Ishikawa (cell line): ENCODE data around the gene ZNF225.

Experiments used
- CEBPB ChIP-seq: IDR thresholded peaks from 2 replicates; pipeline ENCODE4 v1.6.1; 2012
- CREB1 ChIP-seq: IDR thresholded peaks from 2 replicates; pipeline ENCODE4 v1.6.1; 2012; ENCODE audit warnings: low read depth
- EGR1 ChIP-seq: IDR thresholded peaks from 2 replicates; pipeline ENCODE4 v1.6.1; 2012
- EP300 ChIP-seq: IDR thresholded peaks from 2 replicates; pipeline ENCODE4 v1.6.1; 2012; ENCODE audit warnings: borderline replicate concordance
- MAX ChIP-seq: IDR thresholded peaks from 2 replicates; pipeline ENCODE4 v1.6.1; 2012
- NFIC ChIP-seq: IDR thresholded peaks from 2 replicates; pipeline ENCODE4 v1.6.1; 2012
- RAD21 ChIP-seq: IDR thresholded peaks from 2 replicates; pipeline ENCODE4 v1.6.1; 2012; ENCODE audit warnings: low read depth
- TAF1 ChIP-seq: IDR thresholded peaks from 2 replicates; pipeline ENCODE4 v1.6.1; 2012; ENCODE audit warnings: low read depth, mild to moderate bottlenecking
- TEAD4 ChIP-seq: IDR thresholded peaks from 2 replicates; pipeline ENCODE4 v1.6.1; 2012

GRCh38 chr19:44076325-44076724 lies 36.9 kb upstream of the ZNF225 start:
- TF ChIP-seq RAD21 (no peak), CEBPB (no peak), TAF1 (no peak), CREB1 (no peak), MAX (no peak), EP300 (no peak), NFIC (no peak), TEAD4 (no peak), EGR1 (no peak)
